ENCODE measurements around the gene TOMM70.
"Not testable (repeated sequence)": the region's sequence is repeated elsewhere in the genome, so short reads cannot be mapped to it uniquely, and the experiment has no call there.

Gene TOMM70

DNA sequence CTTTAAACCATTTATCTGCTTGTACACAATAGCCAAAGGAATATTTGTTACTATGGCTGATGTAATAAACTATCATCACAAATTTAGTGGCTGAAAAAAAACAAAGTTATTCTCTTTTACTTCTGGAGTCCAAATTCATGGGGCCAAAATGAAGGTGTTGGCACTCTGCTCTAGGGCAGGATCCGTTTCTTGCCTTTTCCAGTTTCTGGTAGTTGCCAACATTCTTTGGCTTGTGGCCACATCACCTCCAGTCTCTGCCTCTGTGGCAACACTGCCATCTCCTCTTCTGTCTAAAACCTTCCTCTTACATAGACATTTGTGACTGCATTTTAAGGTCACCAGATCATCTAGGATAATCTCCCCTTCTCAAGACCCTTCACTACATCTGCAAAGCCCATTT is 39.0 kb downstream of the TOMM70 start:
- no peak for DNase-seq

DNA sequence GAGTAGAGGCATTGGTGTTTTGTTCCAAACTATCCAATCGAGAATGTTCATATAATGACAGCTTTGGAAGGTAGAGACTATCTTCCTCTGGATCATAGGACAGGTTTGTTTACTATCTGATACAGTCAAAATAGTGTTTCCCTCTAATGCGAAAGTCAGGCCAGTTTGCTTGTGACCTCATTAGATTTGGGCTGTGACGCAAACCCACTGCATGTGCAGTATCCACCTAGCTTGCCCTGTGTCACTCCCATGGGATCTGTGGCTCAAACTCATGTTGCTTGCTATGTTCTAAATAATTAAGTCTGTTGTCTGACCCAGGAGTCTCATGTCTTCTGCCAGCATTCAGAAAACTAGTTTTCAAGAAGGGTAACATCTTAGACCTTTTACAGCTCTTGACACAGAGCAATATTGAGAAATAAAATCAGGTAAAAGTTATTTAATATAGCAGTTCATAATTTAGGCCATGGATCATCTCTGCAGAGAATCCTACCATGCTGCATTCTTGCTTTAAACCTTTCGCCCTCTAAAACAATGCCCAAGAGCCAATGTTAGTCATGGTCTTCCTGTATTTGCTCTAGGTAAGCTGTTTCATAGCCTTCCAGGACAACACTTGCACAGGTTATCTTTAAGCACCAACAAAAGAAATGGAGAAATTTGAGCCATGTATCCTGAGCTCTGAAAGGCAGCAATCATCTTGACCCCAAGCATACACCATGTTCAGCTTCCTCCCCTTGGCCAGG is 40.0 kb downstream of the TOMM70 start:
- DNase-seq = no peak

DNA sequence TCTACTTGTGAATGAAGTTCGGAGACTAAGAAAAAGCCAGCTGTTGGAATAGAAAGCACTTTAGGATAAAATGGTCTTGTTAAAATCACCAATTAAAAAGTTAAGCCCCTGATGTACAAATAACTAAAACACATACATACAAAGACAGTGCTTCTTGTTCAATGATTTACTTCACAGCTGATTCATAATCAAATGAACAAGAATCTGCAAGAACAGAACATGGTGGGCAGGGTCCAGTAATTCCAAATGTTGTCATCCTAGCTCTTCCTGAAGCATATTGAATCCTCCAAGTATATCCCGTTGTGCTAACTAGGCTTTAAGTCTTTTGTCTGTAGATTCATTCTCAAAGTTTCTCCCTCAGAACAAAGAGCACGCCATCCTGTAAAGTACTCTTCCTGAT is 41.9 kb downstream of the TOMM70 start:
- no peak for DNase-seq

DNA sequence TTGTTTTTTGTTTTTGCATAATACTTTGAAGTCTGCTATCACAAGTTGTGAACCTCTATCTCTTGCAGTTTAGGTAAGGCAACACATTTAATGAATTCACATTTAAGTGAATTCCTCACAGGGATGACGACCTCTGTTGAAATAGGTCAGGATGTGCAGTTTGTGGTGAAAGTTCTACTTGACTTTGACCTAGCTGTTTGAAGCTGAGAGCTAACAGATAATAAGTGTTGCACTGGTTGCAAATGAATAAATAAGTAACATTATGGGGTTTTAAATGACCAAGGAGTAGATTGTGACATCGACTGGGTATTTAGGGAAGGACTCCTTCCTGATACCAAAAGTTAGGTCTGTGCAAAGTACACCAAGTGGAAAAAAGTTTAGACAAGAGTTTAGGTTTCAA is 42.5 kb downstream of the TOMM70 start:
- DNase-seq = no peak

DNA sequence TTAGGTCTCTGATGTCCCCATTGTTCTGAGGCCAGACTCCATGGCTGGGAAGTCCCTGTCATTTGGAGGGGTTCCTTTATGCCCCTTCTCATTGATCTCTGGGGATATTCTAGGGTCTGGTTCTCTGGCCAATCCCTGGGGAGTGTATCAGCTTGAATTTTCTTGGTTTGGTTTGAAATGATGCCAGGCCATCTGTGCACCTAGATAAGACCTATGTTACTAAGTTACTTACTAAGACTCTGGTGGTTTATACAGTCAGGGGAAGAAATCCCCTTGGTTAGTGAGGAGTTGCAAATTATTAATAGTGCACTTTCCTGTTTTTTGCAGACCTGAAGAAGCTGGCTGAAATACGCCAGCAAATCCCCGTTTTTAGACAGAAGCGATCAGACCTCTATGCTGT is 46.0 kb downstream of the TOMM70 start:
- no peak for DNase-seq

DNA sequence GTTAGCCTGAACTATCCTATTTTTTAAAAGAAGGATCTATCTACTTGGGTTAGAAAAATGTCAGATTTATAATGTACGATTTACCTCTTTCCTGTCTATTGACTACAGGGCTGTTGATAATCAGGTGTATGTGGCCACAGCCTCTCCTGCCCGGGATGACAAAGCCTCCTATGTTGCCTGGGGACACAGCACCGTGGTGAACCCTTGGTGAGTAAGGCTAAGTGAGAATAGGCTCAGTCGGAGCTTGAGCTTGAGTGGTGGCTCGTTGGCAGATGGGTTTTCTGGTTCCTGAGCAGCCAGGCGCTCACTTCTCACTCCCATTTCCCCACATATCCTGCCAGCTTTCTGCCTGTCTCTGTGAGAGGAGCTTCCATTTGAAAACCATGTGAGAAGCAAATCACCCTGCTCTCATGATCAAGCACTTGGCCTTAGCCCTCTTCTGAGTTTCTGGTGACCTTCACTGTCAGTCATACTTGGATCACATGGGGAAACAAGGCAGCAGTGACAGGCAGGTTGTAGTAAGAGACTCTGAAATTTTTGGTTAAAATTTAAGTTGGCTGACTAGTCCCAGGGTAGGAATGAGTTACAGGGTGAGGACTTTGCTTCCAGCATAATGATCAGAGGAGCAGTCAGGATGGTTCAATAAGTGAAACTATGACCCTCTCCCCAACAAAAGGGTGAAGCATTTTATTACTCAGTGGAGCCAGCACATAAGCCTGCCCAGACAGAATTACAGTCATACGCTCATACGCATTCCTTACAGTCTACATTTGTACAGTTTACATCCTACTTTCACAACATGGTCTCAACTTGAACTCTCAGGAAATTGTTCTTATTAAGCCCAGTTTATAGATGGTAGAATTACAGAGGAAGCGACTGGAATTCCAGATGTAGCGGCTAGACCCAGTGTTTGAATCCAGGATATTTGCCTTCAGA is 48.3 kb downstream of the TOMM70 start:
- no peak for DNase-seq

DNA sequence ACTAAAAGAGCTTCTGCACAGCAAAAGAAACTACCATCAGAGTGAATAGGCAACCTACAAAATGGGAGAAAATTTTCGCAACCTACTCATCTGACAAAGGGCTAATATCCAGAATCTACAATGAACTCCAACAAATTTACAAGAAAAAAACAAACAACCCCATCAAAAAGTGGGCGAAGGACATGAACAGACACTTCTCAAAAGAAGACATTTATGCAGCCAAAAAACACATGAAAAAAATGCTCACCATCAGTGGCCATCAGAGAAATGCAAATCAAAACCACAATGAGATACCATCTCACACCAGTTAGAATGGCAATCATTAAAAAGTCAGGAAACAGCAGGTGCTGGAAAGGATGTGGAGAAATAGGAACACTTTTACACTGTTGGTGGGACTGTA is 49.1 kb downstream of the TOMM70 start:
- not testable (repeated sequence) for DNase-seq

DNA sequence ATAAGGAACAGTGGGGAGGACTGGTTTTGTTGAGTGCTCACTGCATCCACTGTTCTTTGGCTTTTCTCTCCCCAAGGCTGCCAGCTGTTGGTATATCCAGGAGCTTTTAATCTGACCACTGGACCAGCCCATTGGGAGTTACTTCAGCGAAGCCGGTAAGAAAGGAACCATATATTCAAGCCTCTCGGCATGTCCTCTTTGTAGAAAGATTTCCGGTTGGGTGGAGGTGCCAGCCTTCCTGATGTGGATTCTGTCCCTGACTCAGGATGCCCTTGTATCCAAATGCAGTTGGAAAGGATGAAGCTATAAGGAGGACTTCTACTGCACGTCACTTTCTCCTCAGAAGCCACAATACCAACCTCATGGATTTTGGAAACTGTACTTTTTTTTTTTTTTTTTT is 52.2 kb downstream of the TOMM70 start:
- DNase-seq = no peak

DNA sequence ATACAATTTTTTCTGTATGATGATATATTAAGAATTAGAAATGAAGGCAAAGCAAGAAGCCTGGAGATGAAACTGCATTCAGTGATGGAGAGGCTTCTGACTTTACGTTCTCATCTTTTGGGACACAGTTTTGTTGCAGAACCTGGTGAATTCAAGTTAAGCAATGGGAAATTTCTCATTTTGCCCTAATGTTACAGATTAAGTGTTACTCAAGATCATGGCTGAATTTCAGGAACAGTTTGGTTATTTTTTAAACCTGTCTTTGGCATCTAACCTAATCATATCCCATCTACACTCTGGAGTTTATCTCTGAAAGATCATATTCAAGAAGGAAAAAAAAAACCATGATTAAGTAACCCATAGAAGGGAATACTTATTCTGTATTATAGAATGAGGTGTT is 60.4 kb downstream of the TOMM70 start:
- DNase-seq = no peak

DNA sequence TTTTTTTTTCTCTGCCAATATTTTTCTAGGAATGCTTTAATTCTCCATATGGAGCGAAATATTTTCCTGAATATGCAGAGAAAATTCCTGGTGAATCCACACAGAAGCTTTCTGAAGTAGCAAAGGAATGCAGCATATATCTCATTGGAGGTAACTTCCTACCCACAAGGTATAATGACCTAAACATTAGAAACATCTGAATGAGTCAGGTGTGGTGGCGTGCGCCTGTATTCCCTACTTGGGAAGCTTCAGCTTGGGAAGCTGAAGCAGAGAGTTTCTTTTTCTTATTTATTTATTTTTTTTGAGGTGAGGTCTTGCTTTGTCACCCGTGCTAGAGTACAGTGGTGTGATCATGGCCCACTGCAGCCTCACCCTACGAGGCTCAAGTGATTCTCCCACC is 61.1 kb downstream of the TOMM70 start:
- no peak for DNase-seq

DNA sequence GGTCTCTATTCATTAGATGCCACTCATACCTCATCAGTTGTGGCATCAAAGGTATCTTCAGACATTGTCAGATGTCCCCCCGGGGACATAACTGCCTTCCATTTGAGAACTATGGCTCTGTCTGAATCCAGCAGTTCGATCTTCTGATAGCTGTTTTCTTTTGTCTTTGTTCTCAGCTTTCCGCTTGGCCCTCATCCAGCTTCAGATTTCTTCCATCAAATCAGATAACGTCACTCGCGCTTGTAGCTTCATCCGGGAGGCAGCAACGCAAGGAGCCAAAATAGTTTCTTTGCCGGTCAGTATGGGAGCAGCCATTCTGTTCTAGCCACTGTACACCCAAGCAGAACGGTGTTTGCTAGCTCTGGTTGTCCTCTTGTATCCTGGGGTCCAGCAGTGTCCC is 62.0 kb downstream of the TOMM70 start:
- DNase-seq = no peak

DNA sequence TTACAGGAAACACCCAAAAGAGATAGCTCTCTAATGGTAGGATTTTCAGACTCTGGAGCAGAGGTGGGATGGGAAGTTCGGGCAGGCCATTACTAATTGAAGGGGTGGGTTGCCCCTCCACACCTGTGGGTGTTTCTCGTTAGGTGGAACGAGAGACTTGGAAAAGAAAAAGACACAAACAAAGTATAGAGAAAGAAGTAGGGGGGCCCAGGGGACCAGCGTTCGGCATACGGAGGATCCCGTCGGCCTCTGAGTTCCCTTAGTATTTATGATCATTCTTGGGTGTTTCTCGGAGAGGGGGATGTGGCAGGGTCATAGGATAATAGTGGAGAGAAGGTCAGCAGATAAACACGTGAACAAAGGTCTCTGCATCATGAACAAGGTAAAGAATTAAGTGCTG is 64.7 kb downstream of the TOMM70 start:
- not testable (repeated sequence) for DNase-seq

DNA sequence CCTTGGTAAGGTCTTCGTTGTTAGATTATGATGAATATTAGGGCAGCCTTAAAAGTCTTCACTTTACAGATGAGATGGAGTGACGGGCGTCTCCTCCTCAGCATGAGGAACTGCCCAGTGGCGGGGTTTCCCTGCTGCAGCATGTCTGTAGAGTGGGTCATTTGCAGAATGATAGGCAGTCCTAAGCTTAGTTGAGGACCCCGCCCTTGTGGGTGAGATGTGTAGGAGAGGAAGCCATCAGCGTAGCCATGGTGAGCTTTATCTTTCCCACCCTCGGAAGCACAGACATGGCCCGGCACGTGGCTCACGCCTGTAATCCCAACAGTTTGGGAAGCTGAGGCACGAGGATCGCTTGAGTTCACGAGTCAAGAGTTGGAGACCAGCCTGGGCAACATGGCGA is 65.5 kb downstream of the TOMM70 start:
- DNase-seq = peak; percentile 62

DNA sequence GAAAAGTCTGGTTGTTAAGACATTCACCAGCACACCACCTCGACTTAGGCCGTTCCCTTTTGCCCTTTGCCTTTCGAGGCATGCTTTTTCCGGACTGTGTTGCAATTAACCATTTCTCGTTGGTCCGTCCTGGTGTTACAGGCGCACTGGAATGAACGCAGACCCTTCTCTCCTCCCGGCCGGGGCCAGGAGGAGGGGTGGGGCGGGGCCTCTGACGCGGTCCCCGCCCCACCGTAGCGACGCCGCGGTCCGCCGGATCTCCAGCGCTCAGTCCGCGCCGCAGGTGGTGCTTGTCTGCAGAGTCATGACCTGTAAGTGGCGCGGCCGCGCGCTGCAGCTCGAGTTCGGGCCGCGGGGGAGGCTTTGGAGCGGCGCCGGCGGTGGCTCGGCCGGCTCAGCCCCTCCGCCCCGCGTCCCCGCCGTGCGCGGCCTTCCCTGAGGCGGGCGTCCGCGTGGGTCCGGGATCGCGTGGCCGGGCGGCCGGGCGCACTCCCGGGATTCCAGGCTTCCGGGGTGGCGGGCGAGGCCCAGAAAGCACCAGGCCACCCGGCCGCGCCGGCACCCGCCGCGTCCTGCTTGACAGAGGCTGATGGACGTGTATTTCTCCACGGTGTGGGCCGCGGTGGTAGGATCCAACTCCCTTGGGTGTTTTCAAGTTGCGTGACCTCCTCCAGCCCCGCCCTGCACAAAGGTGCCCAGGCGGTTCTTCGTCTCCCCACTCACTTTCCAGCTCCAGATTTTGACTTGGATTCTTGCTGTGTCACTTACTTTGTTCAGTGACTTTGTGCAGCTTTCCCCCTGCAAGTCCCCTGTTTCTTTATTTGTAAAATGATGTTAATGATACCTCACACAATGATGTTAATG is 66.2 kb downstream of the TOMM70 start, which contains the start of gene NIT2:
Gene NIT2 (plus strand): TSS at position 270 of the 864 bp plus-strand sequence. CDS start 35 bp downstream, at position 305.
- DNase-seq = peak; percentile 91

DNA sequence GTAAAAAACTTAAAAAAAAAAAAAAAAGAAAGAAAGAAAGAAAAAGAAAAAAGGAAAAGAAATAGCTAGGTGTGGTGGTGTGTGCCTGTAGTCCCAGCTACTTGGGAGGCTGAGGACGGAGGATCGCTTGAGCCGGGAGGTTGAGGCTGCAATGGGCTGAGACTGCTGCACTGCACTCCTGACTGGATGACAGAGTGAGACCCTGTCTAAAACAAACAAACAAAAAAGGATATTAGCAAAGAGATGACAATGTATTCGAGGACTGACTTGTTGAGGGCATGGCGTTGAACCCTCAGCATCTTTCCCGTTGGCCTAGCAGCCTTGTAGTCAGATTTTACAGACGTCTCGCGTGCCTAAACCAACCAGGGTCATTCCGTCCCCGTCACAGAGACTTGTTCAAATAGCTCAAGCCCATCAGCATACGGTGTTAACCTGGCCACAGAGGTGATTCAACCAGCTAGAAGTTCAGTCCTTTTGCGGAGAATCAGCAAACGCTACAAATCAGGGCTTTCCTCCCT is 66.9 kb downstream of the TOMM70 start:
- no peak for DNase-seq

DNA sequence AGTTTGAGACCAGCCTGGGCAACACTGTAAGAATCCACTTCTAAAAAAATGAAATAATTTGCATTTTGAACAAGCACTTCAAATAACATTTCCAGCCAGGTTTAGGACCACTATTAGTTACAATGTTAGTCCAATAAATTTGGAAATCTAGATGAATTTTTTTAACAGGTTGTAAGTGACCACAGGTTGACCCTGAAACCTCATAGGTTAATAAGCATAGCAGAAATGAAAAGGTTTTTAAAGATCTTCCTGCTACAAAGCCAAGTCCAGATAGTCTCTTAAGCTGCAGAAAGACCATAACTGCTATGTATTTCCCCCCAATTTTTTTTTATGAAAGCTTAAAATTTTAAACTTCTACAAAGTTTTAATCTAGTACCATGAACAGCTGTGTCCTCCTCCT is 67.8 kb downstream of the TOMM70 start:
- DNase-seq = no peak

DNA sequence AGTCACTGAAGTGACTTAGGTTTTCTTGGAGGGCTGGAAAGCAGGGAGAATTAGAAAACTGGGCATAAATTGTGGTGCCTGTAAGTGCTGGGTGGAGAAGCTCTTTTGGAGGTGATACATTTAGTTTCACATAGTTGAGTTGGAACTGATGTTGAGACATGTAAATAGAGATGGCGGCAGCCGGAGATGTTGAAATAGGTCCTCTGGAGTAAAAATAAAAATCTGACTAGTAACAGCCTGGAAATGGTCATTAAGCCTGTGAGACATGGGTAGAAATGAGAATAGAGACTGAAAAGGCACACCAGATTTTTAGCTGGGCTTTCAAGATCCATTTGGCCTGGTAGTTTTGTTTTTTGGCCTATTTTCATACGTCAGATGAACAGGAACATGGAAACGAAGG is 69.2 kb downstream of the TOMM70 start:
- DNase-seq = no peak

DNA sequence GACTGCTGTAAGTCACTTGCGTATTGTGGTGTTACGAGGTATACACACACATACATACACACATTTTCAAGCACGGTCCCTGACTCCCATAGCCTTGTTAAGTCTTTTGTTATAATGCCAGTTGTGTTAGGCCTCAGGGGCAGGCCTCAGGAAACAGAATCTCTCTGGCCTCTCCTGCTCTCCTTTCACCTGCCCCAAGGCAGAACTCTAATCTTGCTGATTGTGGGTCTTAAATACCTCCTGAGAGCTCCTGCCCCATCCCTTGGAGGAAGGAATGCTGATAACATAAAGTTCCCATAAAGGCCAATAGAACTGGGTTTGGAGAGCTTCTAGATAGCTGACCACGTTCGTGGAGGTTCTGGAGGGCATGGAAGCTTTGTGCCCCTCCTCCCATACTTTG is 70.2 kb downstream of the TOMM70 start:
- DNase-seq = no peak

DNA sequence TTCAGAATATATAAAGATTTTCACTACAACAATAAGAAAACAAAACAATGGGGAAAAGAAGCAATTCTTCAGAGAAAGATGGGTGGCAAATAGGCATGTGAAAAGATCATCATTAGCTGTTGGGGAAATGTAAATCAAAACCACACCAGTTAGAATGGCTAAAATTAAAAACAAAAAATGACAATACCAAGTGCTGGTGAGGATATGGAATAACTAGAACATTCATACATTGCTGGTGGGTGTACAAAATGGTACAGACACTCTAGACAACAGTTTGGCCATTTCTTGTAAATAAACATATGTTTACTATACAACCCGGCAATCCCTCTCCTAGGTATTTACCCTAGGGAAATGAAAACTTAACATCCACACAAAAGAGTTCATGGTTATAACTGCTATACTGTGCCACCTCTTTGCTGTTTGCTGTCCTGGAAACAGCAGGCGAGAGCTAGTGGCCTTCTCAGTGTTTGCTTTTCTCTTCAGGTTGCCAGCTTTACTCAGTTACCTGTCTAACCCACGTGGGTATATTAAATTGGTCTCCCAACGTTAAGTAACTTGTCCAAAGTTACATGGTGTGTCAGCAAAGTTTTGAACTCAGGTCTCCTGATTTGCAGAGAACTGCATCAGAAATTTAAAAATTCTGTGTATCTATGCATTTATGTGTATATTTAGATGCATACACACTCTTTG is 70.9 kb downstream of the TOMM70 start:
- DNase-seq = no peak

DNA sequence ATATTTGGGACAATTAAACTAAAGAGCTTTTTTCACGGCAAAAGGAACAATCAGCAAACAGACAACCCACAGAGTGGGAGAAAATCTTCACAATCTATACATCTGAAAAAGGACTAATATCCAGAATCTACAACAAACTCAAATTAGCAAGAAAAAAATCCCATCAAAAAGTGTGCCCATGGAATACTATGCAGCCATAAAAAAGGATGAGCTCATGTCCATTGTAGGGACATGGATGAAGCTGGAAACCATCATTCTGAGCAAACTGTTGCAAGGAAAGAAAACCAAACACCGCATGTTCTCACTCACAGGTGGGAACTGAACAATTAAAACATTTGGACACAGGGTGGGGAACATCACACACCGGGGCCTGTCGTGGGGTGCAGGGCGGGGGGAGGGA is 73.5 kb downstream of the TOMM70 start:
- DNase-seq = not testable (repeated sequence)

DNA sequence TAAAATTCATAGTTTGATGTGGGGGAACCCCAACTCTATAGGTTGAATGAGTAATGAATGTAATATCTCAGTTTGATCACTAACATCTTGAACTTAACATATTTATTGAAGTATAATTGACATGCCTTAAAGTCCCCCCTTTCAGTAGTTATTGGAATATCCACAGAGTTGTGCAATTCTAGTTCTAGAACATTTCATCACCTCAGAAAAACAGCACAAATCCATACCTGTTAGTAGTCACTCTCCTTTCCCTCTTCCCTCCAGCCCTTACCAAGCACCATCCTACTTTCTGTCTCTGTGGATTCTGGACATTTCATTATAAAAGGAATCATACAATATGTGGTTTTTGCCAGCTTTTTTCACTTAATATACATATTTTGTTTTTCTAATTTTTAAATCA is 75.1 kb downstream of the TOMM70 start:
- DNase-seq = no peak

DNA sequence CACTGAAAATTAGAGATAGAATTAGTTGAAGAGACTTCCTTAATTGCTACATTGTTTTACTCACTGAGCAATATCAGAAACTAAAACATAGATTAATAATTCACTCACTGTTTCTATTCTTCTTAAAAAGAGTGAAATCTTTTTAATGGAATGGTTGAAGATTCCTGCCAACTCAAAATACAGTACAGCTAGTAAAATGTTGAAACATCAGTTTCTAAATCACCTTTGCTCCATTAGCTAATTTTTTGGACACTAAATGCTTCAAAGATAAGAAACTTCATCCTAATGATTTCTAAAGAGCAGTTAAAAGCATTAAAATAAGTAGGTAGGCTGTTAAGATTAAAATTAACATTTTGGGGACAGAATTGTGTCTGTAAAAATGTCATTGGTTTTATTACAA is 76.8 kb downstream of the TOMM70 start:
- DNase-seq = no peak
